A549 (cell line): ENCODE data around the gene HDLBP.

Source experiments
- CTCF ChIP-seq: fragments of >200 bp; sonication (Bioruptor Twin); formaldehyde crosslinking; IDR thresholded peaks from 3 replicates; pipeline ENCODE4 v1.5.1; 2016
- E2F6 ChIP-seq: IDR thresholded peaks from 2 replicates; pipeline ENCODE4 v1.6.1; 2012; ENCODE audit warnings: low read depth, borderline replicate concordance
- FOSB ChIP-seq: fragments of 250-450 bp; sonication (Bioruptor Pico); IDR thresholded peaks from 2 replicates; pipeline ENCODE4 v1.5.0; 2020; ENCODE audit warnings: mild to moderate bottlenecking, moderate library complexity
- HDAC2 ChIP-seq: fragments of 200-600 bp; sonication (generic); IDR thresholded peaks from 2 replicates; pipeline ENCODE4 v1.6.1; 2016
- MAZ ChIP-seq: fragments of 150-350 bp; IDR thresholded peaks from 2 replicates; pipeline ENCODE4 v1.6.1; 2014; ENCODE audit warnings: antibody characterized with exemption, low read depth, low read length, borderline replicate concordance
- POLR2AphosphoS2 ChIP-seq: conservative IDR thresholded peaks from 2 replicates; pipeline ENCODE4 v1.6.1; 2012; ENCODE audit warnings: low read length, improper control_type of control experiment, inconsistent platforms
- RAD21 ChIP-seq, 2 experiments: fragments of >200 bp in 1 of 2; sonication (Bioruptor Twin) in 1 of 2; formaldehyde crosslinking in 1 of 2; IDR thresholded peaks in 1 of 2; conservative IDR thresholded peaks in 1 of 2; 2 replicates in 1 of 2; 3 replicates in 1 of 2; pipeline ENCODE4 v1.6.1; 2012 to 2018; ENCODE audit warnings: inconsistent platforms in 1 of 2
- SMC3 ChIP-seq: fragments of >200 bp; sonication (Bioruptor Twin); formaldehyde crosslinking; IDR thresholded peaks from 3 replicates; pipeline ENCODE4 v1.6.1; 2018; ENCODE audit warnings: inconsistent platforms
- TFCP2L1 ChIP-seq: fragments of 250-450 bp; sonication (Bioruptor Pico); IDR thresholded peaks from 2 replicates; pipeline ENCODE4 v1.5.0; 2021; ENCODE audit warnings: mild to moderate bottlenecking

- no peak for TF ChIP-seq SMC3
- no peak for TF ChIP-seq POLR2AphosphoS2
- TF ChIP-seq CTCF: no peak; the same call in 2 of the 3 replicates
- TF ChIP-seq HDAC2: no peak
- no peak for TF ChIP-seq FOSB (CRISPR knock-in tag)
- no peak for TF ChIP-seq TFCP2L1 (CRISPR knock-in tag)
- TF ChIP-seq MAZ: no peak
- no peak for TF ChIP-seq RAD21 (conservative IDR thresholded peaks at IDR 0.05 in 1 of 2, IDR thresholded peaks at IDR 0.05 in 1 of 2)
- no peak for TF ChIP-seq E2F6
These were observed 96.5 kb downstream of the HDLBP start for GRCh38 chr2:241219030-241219382.
